Thyroid gland (tissue), 4 donors: ENCODE data around the gene SEC22A.

Source experiments
- POLR2A ChIP-seq, 2 donors: fragments of 450-650 bp; IDR thresholded peaks; one replicate each; pipeline ENCODE4 v1.6.1; 2017; ENCODE audit warnings: antibody characterized with exemption in 2 of 2, mild to moderate bottlenecking in 2 of 2, moderate library complexity in 1 of 2
- TF ChIP-seq, protein P1 (sequence below), 6 experiments: fragments of 200-600 bp in 3 of 6; fragments of 450-650 bp in 3 of 6; sonication (generic) in 3 of 6; IDR thresholded peaks; one replicate each; pipeline ENCODE4 v1.5.1; 2016 to 2019; ENCODE audit warnings: antibody characterized with exemption in 6 of 6, mild to moderate bottlenecking in 2 of 6, inconsistent platforms in 1 of 6, moderate library complexity in 1 of 6

DNA sequence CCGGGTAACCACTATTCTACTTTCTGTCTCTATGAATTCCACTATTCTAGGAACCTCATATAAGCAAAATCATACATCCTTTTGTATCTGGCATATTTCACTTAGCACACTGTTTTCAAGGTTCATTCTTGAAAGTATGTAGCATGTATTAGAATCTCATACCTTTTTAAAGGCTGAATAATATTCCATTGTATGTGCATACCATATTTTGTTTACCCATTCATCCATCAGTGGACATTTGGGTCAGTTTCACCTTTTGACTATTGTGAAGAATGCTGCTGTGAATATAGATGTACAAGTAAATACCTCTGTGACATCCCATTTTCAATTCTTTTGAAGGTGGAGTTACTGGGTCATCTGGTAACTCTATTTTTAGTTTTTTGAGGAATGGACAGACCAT is 36.6 kb upstream of the SEC22A start:
- TF ChIP-seq, protein P1, sequence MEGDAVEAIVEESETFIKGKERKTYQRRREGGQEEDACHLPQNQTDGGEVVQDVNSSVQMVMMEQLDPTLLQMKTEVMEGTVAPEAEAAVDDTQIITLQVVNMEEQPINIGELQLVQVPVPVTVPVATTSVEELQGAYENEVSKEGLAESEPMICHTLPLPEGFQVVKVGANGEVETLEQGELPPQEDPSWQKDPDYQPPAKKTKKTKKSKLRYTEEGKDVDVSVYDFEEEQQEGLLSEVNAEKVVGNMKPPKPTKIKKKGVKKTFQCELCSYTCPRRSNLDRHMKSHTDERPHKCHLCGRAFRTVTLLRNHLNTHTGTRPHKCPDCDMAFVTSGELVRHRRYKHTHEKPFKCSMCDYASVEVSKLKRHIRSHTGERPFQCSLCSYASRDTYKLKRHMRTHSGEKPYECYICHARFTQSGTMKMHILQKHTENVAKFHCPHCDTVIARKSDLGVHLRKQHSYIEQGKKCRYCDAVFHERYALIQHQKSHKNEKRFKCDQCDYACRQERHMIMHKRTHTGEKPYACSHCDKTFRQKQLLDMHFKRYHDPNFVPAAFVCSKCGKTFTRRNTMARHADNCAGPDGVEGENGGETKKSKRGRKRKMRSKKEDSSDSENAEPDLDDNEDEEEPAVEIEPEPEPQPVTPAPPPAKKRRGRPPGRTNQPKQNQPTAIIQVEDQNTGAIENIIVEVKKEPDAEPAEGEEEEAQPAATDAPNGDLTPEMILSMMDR (IDR thresholded peaks at IDR 0.05), result no peak
- TF ChIP-seq POLR2A (IDR thresholded peaks at IDR 0.05), result no peak
